ENCODE measurements around the gene C1QTNF3. TPM values are rescaled to one million over a fixed set of nuclear protein-coding genes. Genes with fewer than 3 reads are reported as not detected.
"Not testable (repeated sequence)": the region's sequence is repeated elsewhere in the genome, so short reads cannot be mapped to it uniquely, and the experiment has no call there.

The C1QTNF3 gene, protein sequence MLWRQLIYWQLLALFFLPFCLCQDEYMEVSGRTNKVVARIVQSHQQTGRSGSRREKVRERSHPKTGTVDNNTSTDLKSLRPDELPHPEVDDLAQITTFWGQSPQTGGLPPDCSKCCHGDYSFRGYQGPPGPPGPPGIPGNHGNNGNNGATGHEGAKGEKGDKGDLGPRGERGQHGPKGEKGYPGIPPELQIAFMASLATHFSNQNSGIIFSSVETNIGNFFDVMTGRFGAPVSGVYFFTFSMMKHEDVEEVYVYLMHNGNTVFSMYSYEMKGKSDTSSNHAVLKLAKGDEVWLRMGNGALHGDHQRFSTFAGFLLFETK
- 1 to 10 TPM; 2.0 to 8.2 (median 3.1) TPM for total RNA-seq

- TF ChIP-seq, protein P1, sequence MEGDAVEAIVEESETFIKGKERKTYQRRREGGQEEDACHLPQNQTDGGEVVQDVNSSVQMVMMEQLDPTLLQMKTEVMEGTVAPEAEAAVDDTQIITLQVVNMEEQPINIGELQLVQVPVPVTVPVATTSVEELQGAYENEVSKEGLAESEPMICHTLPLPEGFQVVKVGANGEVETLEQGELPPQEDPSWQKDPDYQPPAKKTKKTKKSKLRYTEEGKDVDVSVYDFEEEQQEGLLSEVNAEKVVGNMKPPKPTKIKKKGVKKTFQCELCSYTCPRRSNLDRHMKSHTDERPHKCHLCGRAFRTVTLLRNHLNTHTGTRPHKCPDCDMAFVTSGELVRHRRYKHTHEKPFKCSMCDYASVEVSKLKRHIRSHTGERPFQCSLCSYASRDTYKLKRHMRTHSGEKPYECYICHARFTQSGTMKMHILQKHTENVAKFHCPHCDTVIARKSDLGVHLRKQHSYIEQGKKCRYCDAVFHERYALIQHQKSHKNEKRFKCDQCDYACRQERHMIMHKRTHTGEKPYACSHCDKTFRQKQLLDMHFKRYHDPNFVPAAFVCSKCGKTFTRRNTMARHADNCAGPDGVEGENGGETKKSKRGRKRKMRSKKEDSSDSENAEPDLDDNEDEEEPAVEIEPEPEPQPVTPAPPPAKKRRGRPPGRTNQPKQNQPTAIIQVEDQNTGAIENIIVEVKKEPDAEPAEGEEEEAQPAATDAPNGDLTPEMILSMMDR (IDR thresholded peaks at IDR 0.05) = no peak
- DNase-seq (ENCODE audit: low spot score) (no peak), ATAC-seq (ENCODE audit: low FRiP score) (peak; percentile 53)
Observed at GRCh38 chr5:34043099-34043876, at the start of gene C1QTNF3. TSS of gene C1QTNF3 (minus strand) at chr5:34043213. CDS start at chr5:34043125, 88 bp downstream.

GRCh38 chr5:34091039-34091438 lies 48.0 kb upstream of the C1QTNF3 start:
- ATAC-seq (ENCODE audit: low FRiP score) = not testable (repeated sequence)

GRCh38 chr5:34089802-34090201 lies 46.8 kb upstream of the C1QTNF3 start:
- not testable (repeated sequence) for DNase-seq (ENCODE audit: low spot score); ATAC-seq (ENCODE audit: low FRiP score)

More at GRCh38 chr5:34091039-34091438, 48.0 kb upstream of the C1QTNF3 start:
- not testable (repeated sequence) for DNase-seq (ENCODE audit: low spot score)

- not testable (repeated sequence) for ATAC-seq (ENCODE audit: low FRiP score); DNase-seq (ENCODE audit: low spot score)
Observed at GRCh38 chr5:34087728-34088127, 44.7 kb upstream of the C1QTNF3 start.

DNA sequence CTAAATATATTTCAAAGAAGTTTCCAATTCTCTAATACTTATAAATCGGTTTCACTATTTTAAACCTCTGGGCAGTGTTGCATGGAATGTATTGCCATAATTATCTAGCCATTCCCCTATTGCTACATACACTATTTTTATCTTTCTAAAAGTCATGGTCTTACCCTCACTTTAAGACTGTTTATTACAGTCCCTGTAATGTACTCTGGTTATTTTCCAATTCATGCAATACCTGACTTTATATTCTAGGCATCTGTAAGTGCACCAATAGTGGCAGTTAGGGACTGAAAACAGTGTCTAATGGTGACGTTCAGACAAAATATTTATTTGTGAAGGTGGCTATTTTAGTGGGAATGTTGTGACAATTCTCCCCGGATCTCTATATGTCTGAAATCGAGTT lies 40.9 kb upstream of the C1QTNF3 start:
- DNase-seq (ENCODE audit: low spot score); ATAC-seq (ENCODE audit: low FRiP score): not testable (repeated sequence)

DNA sequence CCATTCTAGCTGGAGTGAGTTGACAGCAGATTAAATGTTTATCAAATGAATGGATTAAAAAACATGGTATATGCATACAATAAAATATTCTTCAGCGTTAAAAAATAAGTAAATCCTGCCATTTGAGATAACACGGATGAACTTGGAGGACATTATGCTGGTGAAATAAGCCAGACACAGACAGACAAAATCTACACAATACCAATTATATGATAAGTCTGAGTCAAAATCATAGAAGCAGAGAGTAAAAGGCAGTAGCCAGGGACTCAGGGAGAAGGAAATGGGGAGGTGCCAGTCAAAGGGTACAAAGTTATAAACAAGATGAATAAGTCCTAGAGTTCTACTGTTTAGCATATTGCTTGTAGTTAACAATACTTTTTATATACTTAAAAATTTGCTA lies 36.5 kb upstream of the C1QTNF3 start:
- not testable (repeated sequence) for ATAC-seq (ENCODE audit: low FRiP score); DNase-seq (ENCODE audit: low spot score)

DNA sequence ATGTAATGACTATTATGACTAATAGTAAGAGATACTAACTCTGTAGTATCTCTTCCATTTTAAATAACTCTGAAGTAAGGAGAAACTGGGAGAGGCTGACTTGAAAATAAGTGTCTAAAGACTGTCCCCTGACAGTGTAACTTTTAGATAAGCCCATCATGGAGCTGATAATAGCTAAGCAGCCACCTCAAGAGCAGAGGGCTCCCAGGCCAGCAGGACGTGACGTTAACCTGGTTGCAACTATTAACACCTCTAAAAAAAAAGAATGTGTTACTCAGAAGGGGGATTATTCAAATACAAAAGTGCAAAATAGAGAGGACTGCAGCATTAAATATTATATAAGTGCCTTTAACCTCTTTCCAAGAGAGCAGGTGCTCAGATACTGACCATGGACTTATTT lies 34.6 kb upstream of the C1QTNF3 start:
- DNase-seq (ENCODE audit: low spot score); ATAC-seq (ENCODE audit: low FRiP score): not testable (repeated sequence)

DNA sequence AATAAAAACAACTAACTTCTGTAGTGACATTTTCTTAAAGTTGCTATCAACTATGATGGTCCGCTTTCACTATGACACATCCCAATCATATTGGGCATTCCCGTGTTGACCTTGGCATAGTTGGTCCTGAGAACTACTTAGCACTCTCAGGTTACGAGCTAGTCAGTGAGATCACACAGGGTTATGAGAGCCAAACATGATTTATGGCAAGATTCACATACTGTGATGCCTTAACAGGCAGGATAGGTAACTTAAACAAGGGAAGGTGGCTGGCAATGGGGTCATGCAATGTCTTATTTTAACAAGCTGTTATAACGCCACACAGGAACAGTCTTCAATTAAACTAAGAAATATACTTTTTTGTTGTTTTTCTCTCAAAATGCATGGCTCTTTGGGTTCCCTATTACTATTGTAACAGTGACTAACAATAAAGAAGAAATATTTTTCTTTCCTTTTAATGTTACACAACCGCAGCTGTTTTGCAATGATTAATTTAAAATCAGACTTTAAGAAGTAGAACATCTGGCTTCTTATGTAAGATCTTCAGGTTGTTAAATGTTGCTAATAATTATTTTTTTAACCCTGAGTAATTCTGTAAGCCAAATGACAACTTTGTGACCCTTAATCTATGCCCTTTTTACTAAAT lies 33.8 kb upstream of the C1QTNF3 start:
- not testable (repeated sequence) for ATAC-seq (ENCODE audit: low FRiP score); DNase-seq (ENCODE audit: low spot score)

DNA sequence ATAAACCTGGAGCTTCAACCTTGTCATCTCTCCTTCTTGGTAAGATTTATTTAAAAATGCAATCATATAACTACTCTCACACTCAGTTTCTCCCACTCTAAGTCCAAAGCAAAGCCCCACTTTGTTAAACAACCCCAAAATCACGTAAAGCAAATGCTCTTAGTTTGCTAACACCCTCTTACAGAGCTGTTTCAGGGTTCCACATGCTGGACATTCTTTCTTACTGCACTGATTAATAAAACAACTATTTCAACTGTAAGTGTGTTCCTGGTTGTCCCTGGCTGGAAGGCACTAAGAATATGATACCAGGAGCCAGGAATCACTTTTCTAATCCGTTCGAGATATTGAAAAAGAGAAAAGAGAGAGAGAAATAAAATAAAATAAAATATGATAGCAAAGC lies 31.5 kb upstream of the C1QTNF3 start:
- ATAC-seq (ENCODE audit: low FRiP score); DNase-seq (ENCODE audit: low spot score): not testable (repeated sequence)

DNA sequence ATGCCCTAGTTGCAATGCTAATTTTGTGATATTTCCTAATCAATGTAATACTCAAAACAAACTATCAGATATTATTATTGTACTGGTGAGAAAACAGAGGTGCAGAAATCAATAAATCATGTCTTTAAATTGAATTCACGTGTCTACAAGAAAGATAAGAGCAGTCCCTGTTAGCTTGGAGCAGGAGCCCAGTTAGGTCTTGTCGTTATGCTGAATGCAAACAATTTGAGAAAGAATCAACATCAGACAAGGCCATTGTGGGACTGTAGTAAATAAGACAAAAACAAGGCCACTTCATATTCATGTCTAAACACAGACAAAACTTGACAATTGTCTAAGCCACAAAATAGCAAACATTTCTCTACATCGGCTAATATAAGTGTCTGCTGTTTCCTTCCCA lies 31.1 kb upstream of the C1QTNF3 start:
- not testable (repeated sequence) for ATAC-seq (ENCODE audit: low FRiP score); DNase-seq (ENCODE audit: low spot score)

- ATAC-seq (ENCODE audit: low FRiP score); DNase-seq (ENCODE audit: low spot score): not testable (repeated sequence)
Observed at GRCh38 chr5:34070626-34071025, 27.6 kb upstream of the C1QTNF3 start.

DNA sequence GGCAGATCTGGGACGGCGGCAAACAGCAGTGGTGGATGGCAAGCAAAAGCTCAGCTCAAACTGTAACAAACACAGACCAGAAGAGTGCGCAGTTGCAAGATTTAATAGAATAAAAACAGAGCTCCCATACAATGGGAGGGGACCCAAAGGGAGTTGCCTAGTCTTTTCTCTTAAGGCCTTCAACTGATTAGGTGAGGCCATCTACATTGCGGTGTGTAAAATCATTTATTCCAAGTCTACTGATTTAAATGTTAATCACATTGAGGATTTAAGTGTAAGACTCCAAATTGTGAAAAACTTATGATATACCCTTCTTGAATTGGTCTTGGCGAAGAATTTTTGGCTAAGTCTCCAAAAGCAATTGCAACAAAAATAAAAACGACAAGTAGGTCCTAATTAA lies 21.6 kb upstream of the C1QTNF3 start:
- no peak for ATAC-seq (ENCODE audit: low FRiP score)
- TF ChIP-seq, protein P1 (IDR thresholded peaks at IDR 0.05) = no peak
- DNase-seq (ENCODE audit: low spot score) = no peak
